NCI-H1105 (cell line): ENCODE data around the gene HSPB6.
"Not testable (repeated sequence)": the region's sequence is repeated elsewhere in the genome, so short reads cannot be mapped to it uniquely, and the experiment has no call there.

Source experiments
- DNase-seq: peaks from one replicate; lab custom pipeline; 2025; lab: John Stamatoyannopoulos, UW

The HSPB6 gene

DNA sequence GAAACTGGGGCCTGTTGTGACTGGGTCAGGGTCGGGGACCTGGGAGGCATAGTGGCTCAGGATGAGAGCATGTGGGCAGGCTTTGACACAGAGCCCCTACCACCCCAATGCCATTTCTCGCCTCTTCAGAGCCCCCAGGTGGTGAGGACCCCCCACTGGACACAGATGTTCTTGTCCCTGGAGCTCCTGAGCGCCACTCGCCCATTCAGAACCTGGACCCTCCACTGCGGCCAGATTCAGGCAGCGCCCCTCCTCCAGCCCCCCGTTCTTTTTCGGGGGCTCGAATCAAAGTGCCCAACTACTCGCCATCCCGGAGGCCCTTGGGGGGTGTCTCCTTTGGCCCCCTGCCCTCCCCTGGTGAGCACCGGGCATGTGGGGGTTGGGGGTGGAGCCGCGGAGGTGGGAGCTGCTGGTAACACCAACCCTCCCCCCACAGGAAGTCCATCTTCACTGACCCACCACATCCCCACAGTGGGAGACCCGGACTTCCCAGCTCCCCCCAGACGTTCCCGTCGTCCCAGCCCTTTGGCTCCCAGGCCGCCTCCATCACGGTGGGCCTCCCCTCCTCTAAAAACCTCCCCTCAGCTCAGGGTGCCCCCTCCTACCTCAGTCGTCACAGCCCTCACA, 24.9 kb downstream of the HSPB6 start:
- DNase-seq: no peak

DNA sequence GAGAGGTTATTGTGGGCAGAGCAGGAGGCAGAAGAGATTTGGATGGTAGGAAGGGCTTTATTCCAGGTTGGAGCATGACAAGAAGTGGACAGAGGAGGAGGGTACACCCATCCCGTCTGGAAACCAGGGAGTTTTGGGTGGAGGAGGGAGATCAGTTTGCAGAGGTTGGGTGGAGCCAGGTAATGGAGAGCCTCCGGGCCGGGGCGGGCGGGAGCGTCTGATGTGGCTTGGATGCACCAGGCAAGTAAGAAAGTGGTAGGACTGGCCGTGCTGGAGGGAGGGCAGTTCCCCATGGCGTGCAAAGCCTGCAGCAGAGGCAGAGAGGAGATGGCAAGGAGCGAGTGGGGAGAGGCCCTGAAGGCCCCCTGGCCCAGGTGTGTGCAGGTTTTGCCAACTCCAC, 25.5 kb downstream of the HSPB6 start:
- no peak for DNase-seq

- no peak for DNase-seq
Measured at GRCh38 chr19:35730326-35730725, 26.5 kb downstream of the HSPB6 start.

GRCh38 chr19:35729763-35730162, 27.1 kb downstream of the HSPB6 start:
- DNase-seq: no peak

DNA sequence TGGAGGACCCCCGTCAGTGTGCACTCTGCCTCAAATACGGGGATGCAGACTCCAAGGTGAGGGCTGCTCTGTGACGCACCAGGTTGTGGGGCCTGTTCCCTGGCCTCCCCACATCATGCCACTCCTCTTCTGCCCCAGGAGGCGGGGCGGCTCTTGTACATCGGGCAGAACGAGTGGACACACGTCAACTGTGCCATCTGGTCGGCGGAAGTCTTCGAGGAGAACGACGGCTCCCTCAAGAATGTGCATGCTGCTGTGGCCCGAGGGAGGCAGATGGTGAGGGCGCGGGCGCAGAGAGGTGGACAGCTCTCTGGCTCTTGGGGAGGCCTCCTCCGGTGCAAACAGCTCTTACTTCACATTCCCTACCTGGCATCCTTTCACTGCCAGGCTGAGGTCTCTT, 27.8 kb downstream of the HSPB6 start:
- DNase-seq: no peak

- DNase-seq: no peak
Measured at GRCh38 chr19:35727956-35728706, 28.7 kb downstream of the HSPB6 start.

- no peak for DNase-seq
Measured at GRCh38 chr19:35727053-35727955, 29.5 kb downstream of the HSPB6 start.

- no peak for DNase-seq
Measured at GRCh38 chr19:35725216-35725861, 31.5 kb downstream of the HSPB6 start.

- no peak for DNase-seq
Measured at GRCh38 chr19:35724560-35724959, 32.3 kb downstream of the HSPB6 start.

DNA sequence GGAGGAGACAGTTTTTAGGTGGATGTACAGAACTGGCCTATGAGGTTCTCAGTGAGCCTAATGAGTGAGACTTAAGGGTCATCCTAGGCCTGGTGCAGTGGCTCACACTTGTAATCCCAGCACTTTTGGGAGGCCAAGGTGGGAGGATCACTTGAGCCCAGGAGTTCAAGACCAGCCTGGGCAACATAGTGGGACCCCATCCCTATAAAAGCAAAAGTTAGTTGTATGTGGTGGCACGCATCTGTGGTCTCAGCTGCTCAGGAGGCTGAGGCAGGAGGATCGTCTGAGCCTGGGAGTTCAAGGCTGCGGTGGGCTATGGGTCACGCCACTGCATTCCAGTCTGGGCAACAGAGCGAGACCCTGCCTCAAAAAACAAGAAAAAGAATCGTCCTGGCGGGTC, 32.7 kb downstream of the HSPB6 start:
- not testable (repeated sequence) for DNase-seq

- DNase-seq: no peak
Measured at GRCh38 chr19:35723671-35724070, 33.2 kb downstream of the HSPB6 start.

GRCh38 chr19:35722897-35723296, 33.9 kb downstream of the HSPB6 start:
- no peak for DNase-seq

DNA sequence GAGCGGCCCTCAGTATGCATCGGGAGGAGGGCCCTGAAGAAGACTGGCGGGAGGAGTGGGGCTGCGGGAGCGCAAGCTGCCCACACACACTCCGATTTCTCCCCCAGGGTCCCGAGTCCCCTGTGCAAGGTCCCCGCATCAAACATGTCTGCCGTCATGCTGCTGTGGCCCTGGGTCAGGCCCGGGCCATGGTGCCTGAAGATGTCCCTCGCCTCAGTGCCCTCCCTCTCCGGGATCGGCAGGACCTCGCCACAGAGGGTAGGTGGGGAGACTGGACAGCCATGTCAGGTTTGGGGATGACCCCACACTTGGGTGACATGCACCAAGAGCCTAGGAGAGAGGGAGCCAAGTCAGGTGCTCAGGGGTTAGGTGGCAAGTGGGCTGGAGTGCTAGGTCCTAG, 34.4 kb downstream of the HSPB6 start:
- no peak for DNase-seq

DNA sequence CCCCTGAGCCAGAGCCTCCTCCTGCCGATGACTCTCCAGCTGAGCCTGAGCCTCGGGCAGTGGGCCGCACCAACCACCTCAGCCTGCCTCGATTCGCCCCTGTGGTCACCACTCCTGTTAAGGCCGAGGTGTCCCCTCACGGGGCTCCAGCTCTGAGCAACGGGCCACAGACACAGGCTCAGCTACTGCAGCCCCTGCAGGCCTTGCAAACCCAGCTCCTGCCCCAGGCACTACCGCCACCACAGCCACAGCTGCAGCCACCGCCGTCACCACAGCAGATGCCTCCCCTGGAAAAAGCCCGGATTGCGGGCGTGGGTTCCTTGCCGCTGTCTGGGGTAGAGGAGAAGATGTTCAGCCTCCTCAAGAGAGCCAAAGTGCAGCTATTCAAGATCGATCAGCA, 35.5 kb downstream of the HSPB6 start:
- no peak for DNase-seq

DNA sequence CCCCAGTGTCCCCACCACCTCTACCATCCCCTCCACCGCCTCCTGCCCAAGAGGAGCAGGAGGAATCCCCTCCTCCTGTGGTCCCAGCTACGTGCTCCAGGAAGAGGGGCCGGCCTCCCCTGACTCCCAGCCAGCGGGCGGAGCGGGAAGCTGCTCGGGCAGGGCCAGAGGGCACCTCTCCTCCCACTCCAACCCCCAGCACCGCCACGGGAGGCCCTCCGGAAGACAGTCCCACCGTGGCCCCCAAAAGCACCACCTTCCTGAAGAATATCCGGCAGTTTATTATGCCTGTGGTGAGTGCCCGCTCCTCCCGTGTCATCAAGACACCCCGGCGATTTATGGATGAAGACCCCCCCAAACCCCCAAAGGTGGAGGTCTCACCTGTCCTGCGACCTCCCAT, 36.2 kb downstream of the HSPB6 start:
- DNase-seq: no peak

DNA sequence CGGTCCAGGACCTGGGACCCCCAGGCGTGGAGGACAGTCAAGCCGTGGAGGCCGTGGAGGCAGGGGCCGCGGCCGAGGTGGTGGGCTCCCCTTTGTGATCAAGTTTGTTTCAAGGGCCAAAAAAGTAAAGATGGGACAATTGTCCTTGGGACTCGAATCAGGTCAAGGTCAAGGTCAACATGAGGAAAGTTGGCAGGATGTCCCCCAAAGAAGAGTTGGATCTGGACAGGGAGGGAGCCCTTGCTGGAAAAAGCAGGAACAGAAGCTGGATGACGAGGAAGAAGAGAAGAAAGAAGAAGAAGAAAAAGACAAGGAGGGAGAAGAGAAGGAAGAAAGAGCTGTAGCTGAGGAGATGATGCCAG, 36.7 kb downstream of the HSPB6 start:
- no peak for DNase-seq

- no peak for DNase-seq
Measured at GRCh38 chr19:35719402-35720162, 37.2 kb downstream of the HSPB6 start.

DNA sequence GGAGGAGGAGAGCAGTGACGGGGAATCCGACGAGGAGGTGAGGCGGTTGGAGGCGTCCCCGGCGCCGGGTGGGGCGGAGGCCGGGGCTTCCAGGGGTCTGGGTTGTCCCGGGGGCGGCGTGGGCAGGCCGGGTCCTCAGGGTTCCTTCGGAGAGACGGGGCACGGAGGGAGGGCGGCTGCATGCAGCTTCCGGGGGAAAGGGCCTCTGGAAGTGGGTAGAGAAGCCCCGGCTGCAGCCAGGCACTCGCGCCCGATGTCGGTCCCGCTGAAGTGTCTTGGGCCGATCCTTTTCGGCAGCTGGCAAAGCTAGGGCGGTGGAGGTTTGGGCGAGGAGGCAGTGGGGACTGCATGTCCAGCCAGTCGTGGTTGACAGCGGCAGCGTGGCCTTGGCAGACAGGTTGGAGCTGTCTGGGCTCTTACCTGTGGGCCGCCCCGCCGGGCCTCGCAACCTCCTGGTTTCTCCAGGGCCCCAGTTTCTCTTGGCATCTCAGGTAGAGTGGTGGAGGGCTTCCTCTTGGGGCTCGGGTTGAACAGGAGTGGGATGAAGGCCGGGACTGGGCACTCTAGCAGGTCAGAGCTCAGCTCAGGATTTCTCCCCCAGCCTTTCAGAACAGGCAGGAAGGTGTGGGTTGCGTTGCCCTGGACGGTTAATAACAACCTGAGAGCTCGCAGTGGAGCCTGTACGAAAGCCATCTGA, 38.3 kb downstream of the HSPB6 start:
- peak; percentile 6 for DNase-seq

DNA sequence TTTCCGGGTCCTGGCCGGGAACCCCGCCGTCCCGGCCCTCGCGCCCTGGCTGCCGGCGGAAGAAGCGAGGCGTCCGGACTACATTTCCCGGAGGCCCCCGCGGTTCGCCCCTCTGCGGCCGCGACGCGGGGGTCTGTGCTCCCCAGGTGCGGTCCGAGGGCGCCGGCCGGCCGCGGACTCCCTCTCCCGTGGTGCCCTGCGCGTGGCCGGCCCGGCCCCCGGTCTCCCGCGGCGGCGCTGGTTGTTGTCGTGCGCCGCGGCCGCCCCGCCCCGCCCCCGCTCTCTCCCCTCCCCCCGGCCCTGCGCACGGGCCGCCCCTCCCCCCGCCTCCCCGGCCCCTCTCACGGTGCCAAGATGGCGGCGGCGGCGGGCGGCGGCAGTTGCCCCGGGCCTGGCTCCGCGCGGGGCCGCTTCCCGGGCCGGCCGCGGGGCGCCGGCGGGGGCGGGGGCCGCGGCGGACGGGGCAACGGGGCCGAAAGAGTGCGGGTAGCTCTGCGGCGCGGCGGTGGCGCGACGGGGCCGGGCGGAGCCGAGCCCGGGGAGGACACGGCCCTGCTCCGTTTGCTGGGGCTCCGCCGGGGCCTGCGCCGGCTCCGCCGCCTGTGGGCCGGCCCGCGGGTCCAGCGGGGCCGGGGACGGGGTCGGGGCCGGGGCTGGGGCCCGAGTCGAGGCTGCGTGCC, 39.0 kb downstream of the HSPB6 start, which contains the start of gene KMT2B:
TSS of gene KMT2B (plus strand) at position 339 of the 680 bp plus-strand sequence. CDS start at position 355, 16 bp downstream.
- DNase-seq: no peak
